Uterus (tissue), 4 donors: Measurements from ENCODE around the gene GOLGA6A. TPM values are rescaled to one million over a fixed set of nuclear protein-coding genes. Genes with fewer than 3 reads are reported as not detected.
A peak's percentile ranks its signal among the peaks of the same experiment; 100 is the strongest.

ENCODE experiments used
- DNase-seq, 2 donors: peaks; one replicate each; pipeline ENCODE4 v3.0.0-alpha.2; 2019 to 2020
- H3K27ac ChIP-seq, 2 donors: fragments of 200-600 bp; sonication (generic); 1 replicate in 1 of 2; 2 replicates in 1 of 2; pipeline ENCODE4 v1.5.1; 2016 to 2018
- H3K27me3 ChIP-seq, 2 donors: fragments of 200-600 bp; sonication (generic); one replicate each; pipeline ENCODE4 v1.5.1; 2018 to 2019; ENCODE audit warnings: control low read depth in 1 of 2
- H3K36me3 ChIP-seq, 2 donors: fragments of 200-600 bp; sonication (generic); one replicate each; pipeline ENCODE4 v1.5.1; 2019; ENCODE audit warnings: control low read depth in 1 of 2
- H3K4me1 ChIP-seq, 2 donors: fragments of 200-600 bp; sonication (generic); one replicate each; pipeline ENCODE4 v1.5.1; 2018 to 2019; ENCODE audit warnings: control low read depth in 1 of 2
- H3K4me3 ChIP-seq, 2 donors: fragments of 200-600 bp; sonication (generic); 1 replicate in 1 of 2; 2 replicates in 1 of 2; pipeline ENCODE4 v1.5.1; 2018 to 2019; ENCODE audit warnings: mild to moderate bottlenecking in 1 of 2
- H3K9me3 ChIP-seq, 2 donors: fragments of 200-600 bp; sonication (generic); one replicate each; pipeline ENCODE4 v1.5.1; 2019; ENCODE audit warnings: control low read depth in 1 of 2
- CTCF ChIP-seq, 4 experiments: fragments of 200-600 bp in 2 of 4; fragments of 450-650 bp in 2 of 4; sonication (generic) in 2 of 4; IDR thresholded peaks; one replicate each; pipeline ENCODE4 v1.5.1; 2016 to 2019; ENCODE audit warnings: antibody characterized with exemption in 4 of 4, mild to moderate bottlenecking in 2 of 4, moderate library complexity in 1 of 4
- POLR2A ChIP-seq, 2 donors: fragments of 450-650 bp; IDR thresholded peaks; one replicate each; pipeline ENCODE4 v1.6.1; 2016; ENCODE audit warnings: antibody characterized with exemption in 2 of 2, mild to moderate bottlenecking in 1 of 2, moderate library complexity in 1 of 2
- intact Hi-C: fragments of 100-400 bp; cut with DNase I; formaldehyde crosslinking; loops from one replicate; pipeline ENCODE4 v1.15.1; 2023; ENCODE audit warnings: low total_unique reads
- total RNA-seq, 4 donors: library from RNA; depleted of rRNA in 3 of 4; stranded (reverse); fragments of >200 nt in 3 of 4; gene quantifications; one replicate each; pipeline versions ENCODE4 v1.1.0 to v1.2.4, GENCODE V29; 2014 to 2023
- donor health status: DM: yes; HTN: yes; CAD: no.

GOLGA6A gene
- total RNA-seq, 4 donors from 2014 or later = 0.58 TPM; not detected in 3

GRCh38 chr15:74128785-74129585, 46.6 kb upstream of the GOLGA6A start:
- Histone ChIP-seq H3K4me3 (no peak overlapping the region), H3K36me3 (no peaks in the 10 kb centered on the region), H3K27me3 (peaks cover 23% of the 10 kb centered on the region in 2 donors), H3K4me1 (peaks cover 0 to 11% of the 10 kb centered on the region in 2 donors), H3K9me3 (no peaks in the 10 kb centered on the region), H3K27ac (no peak overlapping the region)
- TF ChIP-seq CTCF (IDR thresholded peaks at IDR 0.05) (no peak), POLR2A (IDR thresholded peaks at IDR 0.05) (no peak)
- intact Hi-C loops = loop anchor here (5.0 kb wide), 2 partner anchors 173 to 193 kb away; no protein-coding TSS in a partner anchor
- DNase-seq = no peak

GRCh38 chr15:74127954-74128784, 45.8 kb upstream of the GOLGA6A start:
- H3K36me3 ChIP-seq = no peaks in the 10 kb centered on the region
- H3K9me3 ChIP-seq = no peaks in the 10 kb centered on the region
- intact Hi-C loops = loop anchor here (5.0 kb wide), 2 partner anchors 174 to 194 kb away; no protein-coding TSS in a partner anchor
- peak overlapping the region in 1 of 2 donors; percentile 47 for H3K27ac ChIP-seq
- no peak for DNase-seq
- peak overlapping the region; percentile 22 to 33 for H3K4me3 ChIP-seq
- TF ChIP-seq POLR2A (IDR thresholded peaks at IDR 0.05) = no peak
- no peak for TF ChIP-seq CTCF (IDR thresholded peaks at IDR 0.05)
- H3K27me3 ChIP-seq = peaks cover 17 to 23% of the 10 kb centered on the region in 2 donors
- peaks cover 0 to 11% of the 10 kb centered on the region in 2 donors for H3K4me1 ChIP-seq

GRCh38 chr15:74127255-74127953, 45.1 kb upstream of the GOLGA6A start:
- Histone ChIP-seq H3K27ac (peak overlapping the region in 1 of 2 donors; percentile 47), H3K9me3 (no peaks in the 10 kb centered on the region), H3K4me3 (peak overlapping the region; percentile 22 to 33), H3K4me1 (peaks cover 0 to 11% of the 10 kb centered on the region in 2 donors), H3K36me3 (no peaks in the 10 kb centered on the region), H3K27me3 (peaks cover 14 to 23% of the 10 kb centered on the region in 2 donors)
- peak; percentile 85 to 91 for DNase-seq
- peak; percentile 98 to 100 (median 99) for TF ChIP-seq CTCF (IDR thresholded peaks at IDR 0.05)
- peak in 1 of 2 donors; percentile 25 for TF ChIP-seq POLR2A (IDR thresholded peaks at IDR 0.05)
- intact Hi-C loops = loop anchor here (5.0 kb wide), 2 partner anchors 175 to 195 kb away; no protein-coding TSS in a partner anchor

GRCh38 chr15:74124759-74125158, 42.4 kb upstream of the GOLGA6A start:
- Histone ChIP-seq H3K36me3 (no peaks in the 10 kb centered on the region), H3K4me3 (no peak overlapping the region), H3K27me3 (peaks cover 0 to 12% of the 10 kb centered on the region in 2 donors), H3K4me1 (peaks cover 0 to 3% of the 10 kb centered on the region in 2 donors), H3K27ac (no peak overlapping the region), H3K9me3 (no peaks in the 10 kb centered on the region)
- intact Hi-C loops = loop anchor here (5.0 kb wide), 2 partner anchors 178 to 198 kb away; no protein-coding TSS in a partner anchor
- TF ChIP-seq CTCF (IDR thresholded peaks at IDR 0.05) (no peak), POLR2A (IDR thresholded peaks at IDR 0.05) (no peak)
- DNase-seq = no peak
